GM18508 (cell line): ENCODE measurements around the gene B3GAT2.
A peak's percentile ranks its signal among the peaks of the same experiment; 100 is the strongest.
"Not testable (repeated sequence)": the region's sequence is repeated elsewhere in the genome, so short reads cannot be mapped to it uniquely, and the experiment has no call there.

Experiments
- ATAC-seq: cut with Tn5 transposase; IDR thresholded peaks from one replicate; pipeline ENCODE4 v1.9.1; 2021; ENCODE audit warnings: moderate number of reproducible peaks; ENCODE audit not compliant: insufficient read depth, unreplicated experiment

Gene B3GAT2, protein sequence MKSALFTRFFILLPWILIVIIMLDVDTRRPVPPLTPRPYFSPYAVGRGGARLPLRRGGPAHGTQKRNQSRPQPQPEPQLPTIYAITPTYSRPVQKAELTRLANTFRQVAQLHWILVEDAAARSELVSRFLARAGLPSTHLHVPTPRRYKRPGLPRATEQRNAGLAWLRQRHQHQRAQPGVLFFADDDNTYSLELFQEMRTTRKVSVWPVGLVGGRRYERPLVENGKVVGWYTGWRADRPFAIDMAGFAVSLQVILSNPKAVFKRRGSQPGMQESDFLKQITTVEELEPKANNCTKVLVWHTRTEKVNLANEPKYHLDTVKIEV

DNA sequence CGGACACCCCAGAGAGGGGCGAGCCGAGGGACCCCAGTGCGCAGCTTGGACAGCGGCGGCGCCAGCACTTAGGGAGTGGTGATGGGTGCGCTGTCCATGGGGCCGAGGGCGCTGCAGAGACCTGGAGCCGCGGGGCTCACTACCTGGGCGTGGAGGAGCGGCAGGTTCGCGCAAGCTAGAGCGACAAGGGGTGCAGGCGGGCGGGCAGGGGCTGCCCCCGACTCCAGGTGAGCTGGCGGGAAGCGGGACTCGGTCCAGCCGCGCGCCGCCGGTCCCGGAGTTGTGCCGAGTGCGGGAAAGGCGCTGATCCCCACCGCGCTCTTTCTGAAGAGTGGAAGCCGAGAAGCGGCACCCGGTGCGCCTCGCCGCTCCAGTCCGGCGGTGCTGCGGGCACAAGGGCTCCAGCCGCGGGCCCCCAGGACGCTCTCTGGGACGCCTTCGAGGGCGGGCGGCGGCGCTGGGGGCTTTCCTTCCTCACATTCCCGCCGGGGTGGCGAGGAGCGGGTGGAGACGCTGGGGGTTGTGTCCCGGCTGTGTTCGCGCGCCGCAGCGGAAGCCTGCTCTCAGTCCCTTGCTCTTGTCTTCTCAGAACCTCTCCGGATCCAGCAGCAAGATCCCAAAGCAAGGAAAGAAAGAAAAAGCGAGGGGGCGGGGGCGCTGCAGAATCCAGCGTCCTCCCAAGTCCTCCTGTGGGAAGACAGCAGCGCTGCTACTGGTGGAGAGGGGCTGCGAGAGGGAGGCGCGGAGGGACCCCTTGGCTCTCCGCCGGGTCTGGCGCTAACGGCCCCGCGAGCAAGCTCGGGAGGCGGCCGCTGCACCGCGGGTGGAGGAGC, at the start of gene B3GAT2:
B3GAT2 (minus strand) TSS at position 610 of the 833 bp plus-strand sequence. CDS start 631 bp downstream, outside the sequence.
- ATAC-seq: peak; percentile 3

GRCh38 chr6:70998148-70998547, 41.3 kb upstream of the B3GAT2 start:
- no peak for ATAC-seq

DNA sequence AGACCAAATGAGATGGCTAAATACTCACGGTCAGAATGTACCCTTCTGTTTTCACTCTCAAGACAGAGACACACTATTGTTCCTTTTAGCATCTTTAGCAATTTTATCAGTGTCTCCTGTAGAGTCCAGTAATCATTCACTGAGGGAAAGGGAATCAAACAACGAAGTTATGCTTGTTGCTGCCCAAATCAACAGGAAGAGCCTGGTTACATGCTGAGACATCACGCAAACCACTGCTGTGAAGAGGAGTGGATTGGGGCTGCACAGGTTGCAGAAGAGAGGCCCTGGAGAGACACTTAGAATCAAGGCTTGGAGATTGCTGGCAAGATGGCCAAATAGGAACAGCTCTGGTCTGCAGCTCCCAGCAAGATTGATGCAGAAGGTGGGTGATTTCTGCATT, 40.5 kb upstream of the B3GAT2 start:
- ATAC-seq: no peak

DNA sequence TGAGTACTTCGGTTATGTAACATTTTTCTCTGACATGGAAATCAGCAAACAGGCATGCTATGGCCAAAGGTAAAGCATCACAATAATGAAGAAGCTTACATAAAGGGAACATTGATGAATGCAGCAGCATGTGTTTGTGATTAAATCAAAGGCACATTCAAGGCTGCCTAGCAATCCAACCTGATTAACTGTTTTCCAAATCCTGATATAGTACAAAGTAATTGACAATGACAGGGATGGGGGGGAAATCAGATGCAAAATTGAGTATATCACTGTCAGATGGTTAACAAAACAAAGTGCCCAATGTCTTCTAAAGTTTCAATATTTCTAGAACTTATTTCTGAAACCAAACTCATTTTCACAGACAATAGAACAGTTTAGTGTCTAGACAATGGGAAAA, 39.2 kb upstream of the B3GAT2 start:
- no peak for ATAC-seq

GRCh38 chr6:70995411-70995810, 38.6 kb upstream of the B3GAT2 start:
- ATAC-seq: no peak

- ATAC-seq: no peak
Measured at GRCh38 chr6:70991253-70991652, 34.4 kb upstream of the B3GAT2 start.

GRCh38 chr6:70985156-70985555, 28.3 kb upstream of the B3GAT2 start:
- no peak for ATAC-seq

DNA sequence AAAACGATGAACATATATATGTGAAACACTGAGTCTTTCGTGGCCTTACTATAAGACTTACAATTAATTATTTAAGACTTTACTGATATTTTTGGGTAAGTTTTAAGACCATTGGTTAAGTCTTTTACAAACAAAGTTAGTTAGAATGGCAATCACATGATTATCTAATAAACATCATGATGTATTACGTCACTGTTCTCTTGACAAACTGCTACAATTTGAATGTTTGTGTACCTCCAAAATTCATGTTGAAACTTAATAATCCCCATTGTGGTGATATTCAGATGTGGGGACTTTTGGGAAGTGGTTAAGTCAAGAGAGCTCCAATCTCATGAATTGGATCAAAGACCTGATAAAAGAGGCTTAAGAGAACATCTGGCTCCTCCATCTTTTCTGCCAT, 25.9 kb upstream of the B3GAT2 start:
- no peak for ATAC-seq

- ATAC-seq: no peak
Measured at GRCh38 chr6:70980727-70981126, 23.9 kb upstream of the B3GAT2 start.

DNA sequence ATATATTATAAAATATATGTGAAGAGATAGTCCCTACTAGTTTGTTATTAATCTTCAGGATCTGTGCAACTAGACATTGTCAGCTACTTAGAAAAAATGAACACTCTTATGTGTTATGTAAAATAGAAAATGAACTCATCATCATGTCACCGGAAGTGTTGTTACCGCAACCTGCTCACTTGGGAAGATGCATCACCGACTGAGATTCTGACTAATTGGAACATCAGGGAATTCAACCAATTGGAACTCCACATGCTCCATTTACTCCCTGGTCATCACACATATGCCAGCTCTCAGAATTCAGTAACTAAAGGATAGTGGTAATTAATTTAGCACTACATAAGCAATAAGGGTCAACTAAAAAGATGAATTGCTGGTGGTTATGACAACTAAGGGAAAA, 16.7 kb upstream of the B3GAT2 start:
- no peak for ATAC-seq

- ATAC-seq: no peak
Measured at GRCh38 chr6:70967049-70967448, 10.2 kb upstream of the B3GAT2 start.

DNA sequence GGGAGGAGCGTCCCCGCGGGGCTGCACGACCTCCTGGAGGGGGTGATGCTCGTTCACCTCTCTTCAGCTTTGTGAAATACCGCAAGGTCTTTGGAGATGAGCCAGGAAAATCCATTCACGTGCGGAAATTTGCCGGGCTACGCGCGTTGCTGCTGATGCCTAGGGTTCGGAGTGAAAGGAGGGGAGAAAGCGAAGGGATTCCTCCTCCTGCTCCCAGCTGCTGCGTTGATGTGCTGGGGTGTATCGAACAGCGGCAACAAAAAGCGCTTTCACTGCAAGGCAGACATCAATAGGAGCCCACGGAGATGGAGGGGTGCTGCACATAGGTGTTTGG, 391 bp upstream of the B3GAT2 start:
- ATAC-seq: no peak

- no peak for ATAC-seq
Measured at GRCh38 chr6:70956191-70956450, 739 bp downstream of the B3GAT2 start.

DNA sequence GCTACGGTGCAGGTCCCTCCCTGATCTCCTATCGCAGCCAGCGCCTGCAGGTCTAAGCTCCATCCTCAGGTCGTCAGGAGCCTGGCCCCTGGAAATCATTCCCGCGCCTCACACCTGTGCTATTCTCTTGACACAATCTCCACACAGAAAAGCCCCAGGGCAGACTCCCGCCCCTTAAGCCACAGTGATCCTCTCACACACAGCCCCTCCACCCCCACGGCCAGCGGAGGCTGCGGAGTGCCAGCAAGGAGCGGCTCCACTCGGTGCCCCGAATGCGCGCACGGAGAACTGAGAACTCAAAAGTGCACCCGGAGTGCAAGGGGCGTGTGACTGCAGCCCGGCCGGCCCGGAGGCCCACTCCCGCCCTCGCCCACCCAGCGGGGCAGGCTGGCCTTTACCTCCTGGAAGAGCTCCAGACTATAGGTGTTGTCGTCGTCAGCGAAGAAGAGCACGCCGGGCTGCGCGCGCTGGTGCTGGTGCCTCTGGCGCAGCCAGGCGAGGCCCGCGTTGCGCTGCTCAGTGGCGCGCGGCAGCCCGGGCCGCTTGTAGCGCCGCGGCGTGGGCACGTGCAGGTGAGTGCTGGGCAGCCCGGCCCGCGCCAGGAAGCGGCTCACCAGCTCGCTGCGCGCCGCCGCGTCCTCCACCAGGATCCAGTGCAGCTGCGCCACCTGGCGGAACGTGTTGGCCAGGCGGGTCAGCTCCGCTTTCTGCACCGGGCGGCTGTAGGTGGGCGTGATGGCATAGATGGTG, 1.2 kb downstream of the B3GAT2 start:
- ATAC-seq: peak; percentile 83

GRCh38 chr6:70954750-70955149, 2.1 kb downstream of the B3GAT2 start:
- no peak for ATAC-seq

DNA sequence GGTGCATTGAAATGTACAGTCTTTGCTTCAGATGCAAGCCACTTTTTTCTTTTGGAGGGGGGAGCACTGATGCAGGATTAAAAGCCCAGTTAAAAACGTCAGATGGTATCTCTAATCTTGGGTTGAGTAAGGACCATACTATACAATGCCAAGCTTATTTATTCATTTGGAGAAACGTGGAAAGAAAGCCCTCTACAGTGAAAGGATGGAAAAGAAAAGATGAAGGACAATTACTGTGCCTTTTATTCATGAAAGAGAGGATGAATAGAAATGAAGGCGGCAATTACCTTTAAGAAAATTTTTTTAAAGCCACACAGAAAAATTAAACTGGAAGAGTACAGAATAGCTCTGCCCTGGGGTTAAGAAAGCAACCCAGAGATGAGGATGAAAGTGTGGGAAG, 2.7 kb downstream of the B3GAT2 start:
- no peak for ATAC-seq

DNA sequence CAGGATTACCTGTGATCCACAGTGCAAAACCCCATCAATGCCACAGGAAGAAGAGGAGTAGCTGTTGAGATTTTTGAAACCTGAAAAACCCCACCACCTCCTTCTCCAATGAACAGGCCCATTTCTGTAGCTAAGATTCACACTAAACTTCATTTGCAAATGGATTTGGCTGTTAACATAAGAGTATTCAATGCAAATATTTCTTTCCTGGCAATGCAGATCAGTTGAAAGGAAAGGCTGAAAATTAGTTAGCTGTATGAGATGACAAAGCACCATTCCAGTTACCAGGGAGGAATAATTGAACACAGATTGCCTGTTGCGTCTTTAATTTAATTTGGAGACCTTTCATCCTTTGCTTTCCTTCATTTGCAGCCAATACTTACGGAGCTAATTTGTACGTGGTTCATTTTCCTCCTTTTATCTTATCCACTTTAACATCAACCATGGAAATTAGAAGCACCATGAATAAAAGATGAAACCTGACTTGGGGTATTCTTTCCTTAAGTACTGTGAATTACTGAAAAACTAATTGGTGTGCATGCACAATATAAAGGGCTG, 4.2 kb downstream of the B3GAT2 start:
- no peak for ATAC-seq

- not testable (repeated sequence) for ATAC-seq
Measured at GRCh38 chr6:70944321-70944720, 12.5 kb downstream of the B3GAT2 start.

DNA sequence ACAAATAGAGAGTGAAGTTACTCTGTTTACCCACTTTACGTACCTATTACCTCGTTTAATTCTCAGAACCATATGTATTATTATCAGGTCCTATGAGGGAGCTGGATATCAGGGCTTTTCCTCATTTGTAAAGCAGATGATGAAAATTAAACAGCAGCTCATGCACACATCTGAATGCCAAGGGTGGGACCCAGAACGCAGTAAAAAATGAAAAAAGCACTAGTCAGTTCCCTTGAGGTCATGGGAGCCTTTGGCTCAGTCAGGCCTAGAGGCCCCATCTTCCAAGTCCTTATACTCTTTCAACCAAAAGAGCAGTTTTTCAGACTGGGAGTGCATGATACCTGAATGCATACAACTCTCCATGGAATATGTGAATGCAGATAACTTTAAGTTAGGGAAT, 23.0 kb downstream of the B3GAT2 start:
- ATAC-seq: no peak

GRCh38 chr6:70905742-70906141, 51.1 kb downstream of the B3GAT2 start:
- ATAC-seq: no peak
